HCT116 (cell line): ENCODE results near the gene TIAM1. TPM values are rescaled to one million over a fixed set of nuclear protein-coding genes. Genes with fewer than 3 reads are reported as not detected.

Source experiments
- ATAC-seq: fragments of 200-7000 bp; cut with Tn5 transposase; 2 replicates; pipeline ENCODE4 v1.9.1; 2020; ENCODE audit warnings: mild to moderate bottlenecking, moderate library complexity
- BruUV-seq: library from RNA; stranded (reverse); fragments of 400-500 nt; replicated peaks from 2 replicates; lab custom pipeline; 2021; lab: Mats Ljungman, UMichigan
- CTCF ChIA-PET: fragments of 300-600 bp; sonication (Branson Sonifier 250); formaldehyde crosslinking; loops from one replicate; lab custom pipeline; 2021; ENCODE audit warnings: antibody characterized with exemption; lab: Charles Lee
- POLR2A ChIA-PET: fragments of 300-600, 350-600 bp; sonication (Branson Sonifier 250); formaldehyde crosslinking; loops from one replicate; lab custom pipeline; 2021; ENCODE audit warnings: antibody characterized with exemption; lab: Charles Lee
- RAD21 ChIA-PET, 2 experiments: fragments of 300-600 bp; sonication (Branson Sonifier 250); formaldehyde crosslinking; loops; one replicate each; lab custom pipeline; 2023; ENCODE audit warnings: low total read pairs in 2 of 2; ENCODE audit not compliant: uncharacterized antibody in 2 of 2, unreplicated experiment in 2 of 2, low non-redundant PET in 1 of 2; lab: Charles Lee
- DNase-seq: peaks from one replicate; pipeline ENCODE4 v3.0.0-alpha.2; 2010; ENCODE audit warnings: low read depth, low spot score
- H2AFZ ChIP-seq: fragments of 200-600 bp; shearing (Covaris generic), sonication (generic); 2 replicates; pipeline ENCODE4 v1.6.1; 2017; ENCODE audit warnings: low read depth, mixed run types, mixed read lengths, antibody characterized with exemption, low read length; ENCODE audit not compliant: poor library complexity, severe bottlenecking
- H3K27ac ChIP-seq: 2 replicates; pipeline ENCODE4 v1.5.1; 2012; ENCODE audit warnings: low read depth, low read length
- H3K27me3 ChIP-seq: fragments of 200-600 bp; sonication (generic); 2 replicates; pipeline ENCODE4 v1.6.1; 2016; ENCODE audit warnings: mixed run types, low read length, mixed read lengths; ENCODE audit not compliant: insufficient read depth
- H3K36me3 ChIP-seq, 2 experiments: fragments of 200-500 bp in 1 of 2; fragments of 200-600 bp in 1 of 2; sonication (Bioruptor generic) in 1 of 2; sonication (generic) in 1 of 2; 2 replicates each; pipeline versions ENCODE4 v1.5.1 to v1.6.1; 2014 to 2016; ENCODE audit warnings: low read length in 2 of 2, inconsistent platforms in 1 of 2, mixed read lengths in 1 of 2, mixed run types in 1 of 2; ENCODE audit not compliant: insufficient read depth in 2 of 2, control insufficient read depth in 1 of 2
- H3K4me1 ChIP-seq, 2 experiments: fragments of 200-600 bp in 1 of 2; sonication (generic) in 1 of 2; 2 replicates each; pipeline versions ENCODE4 v1.5.1 to v1.6.1; 2012 to 2017; ENCODE audit warnings: low read length in 2 of 2, inconsistent platforms in 1 of 2, mild to moderate bottlenecking in 1 of 2, mixed read lengths in 1 of 2, mixed run types in 1 of 2, moderate library complexity in 1 of 2; ENCODE audit not compliant: insufficient read depth in 2 of 2, control insufficient read depth in 1 of 2
- H3K4me2 ChIP-seq: fragments of 200-600 bp; sonication (generic); 2 replicates; pipeline ENCODE4 v1.6.1; 2017; ENCODE audit warnings: mixed run types, low read length, mixed read lengths
- H3K4me3 ChIP-seq, 2 experiments: fragments of 200-600 bp in 1 of 2; sonication (generic) in 1 of 2; replicated peaks in 1 of 2; 2 replicates each; pipeline ENCODE4 v1.5.1; 2011 to 2016; ENCODE audit warnings: low read length in 2 of 2, control low read depth in 1 of 2, low read depth in 1 of 2, mild to moderate bottlenecking in 1 of 2, mixed read lengths in 1 of 2, mixed run types in 1 of 2
- H3K79me2 ChIP-seq: fragments of 200-600 bp; sonication (generic); 2 replicates; pipeline ENCODE4 v1.6.1; 2017; ENCODE audit warnings: mild to moderate bottlenecking, mixed run types, low read length, moderate library complexity, mixed read lengths; ENCODE audit not compliant: insufficient read depth
- H3K9ac ChIP-seq: fragments of 200-600 bp; sonication (generic); 2 replicates; pipeline ENCODE4 v1.6.1; 2016; ENCODE audit warnings: low read length, mixed read lengths
- H3K9me2 ChIP-seq: fragments of 200-600 bp; sonication (generic), shearing (Covaris generic); 2 replicates; pipeline ENCODE4 v1.6.1; 2017; ENCODE audit warnings: mixed run types, mild to moderate bottlenecking, moderate library complexity; ENCODE audit not compliant: insufficient read depth
- H3K9me3 ChIP-seq, 2 experiments: fragments of 200-500 bp in 1 of 2; fragments of 200-600 bp in 1 of 2; sonication (Bioruptor generic) in 1 of 2; sonication (generic) in 1 of 2; 2 replicates each; pipeline ENCODE4 v1.6.1; 2014 to 2017; ENCODE audit warnings: low read length in 2 of 2, mixed read lengths in 2 of 2, inconsistent platforms in 1 of 2, low read depth in 1 of 2, mild to moderate bottlenecking in 1 of 2, mixed run types in 1 of 2, moderate library complexity in 1 of 2; ENCODE audit not compliant: control insufficient read depth in 1 of 2, insufficient read depth in 1 of 2
- H4K20me1 ChIP-seq: fragments of 200-600 bp; sonication (generic), shearing (Covaris generic); 2 replicates; pipeline ENCODE4 v1.6.1; 2017; ENCODE audit warnings: mixed run types, mild to moderate bottlenecking, moderate library complexity; ENCODE audit not compliant: insufficient read depth
- EGR1 ChIP-seq: IDR thresholded peaks from 2 replicates; pipeline ENCODE4 v1.6.1; 2012; ENCODE audit warnings: low read depth
- ELF1 ChIP-seq: IDR thresholded peaks from 2 replicates; pipeline ENCODE4 v1.6.1; 2012; ENCODE audit warnings: low read depth, borderline replicate concordance
- JUND ChIP-seq: IDR thresholded peaks from 2 replicates; pipeline ENCODE4 v1.6.1; 2012
- SRF ChIP-seq: IDR thresholded peaks from 2 replicates; pipeline ENCODE4 v1.6.1; 2012; ENCODE audit warnings: low read depth
- TCF7L2 ChIP-seq: IDR thresholded peaks from 2 replicates; pipeline ENCODE4 v1.7.0; 2011; ENCODE audit warnings: borderline replicate concordance, inconsistent platforms; ENCODE audit not compliant: insufficient read depth, insufficient read length; ENCODE audit errors: extremely low read depth
- YY1 ChIP-seq: IDR thresholded peaks from 2 replicates; pipeline ENCODE4 v1.6.1; 2011; ENCODE audit warnings: low read length, low read depth, moderate library complexity, mild to moderate bottlenecking; ENCODE audit not compliant: insufficient replicate concordance; ENCODE audit errors: extremely low read depth
- ZFX ChIP-seq: fragments of 450-650 bp; IDR thresholded peaks from 2 replicates; pipeline ENCODE4 v1.6.1; 2017
- intact Hi-C: fragments of 100-400 bp; cut with micrococcal nuclease; formaldehyde crosslinking; loops from 2 replicates; pipeline ENCODE4 v1.10.0; 2022
- total RNA-seq: library from RNA; stranded (reverse); gene quantifications from one replicate; pipeline ENCODE4 v1.2.1, GENCODE V29; 2021; ENCODE audit not compliant: unreplicated experiment
- TF ChIP-seq, protein P1 (sequence below): IDR thresholded peaks from 2 replicates; pipeline ENCODE4 v1.6.1; 2012; ENCODE audit warnings: low read depth

Gene TIAM1
- total RNA-seq, 1 experiment from 2014 or later, result 47.8 TPM

DNA sequence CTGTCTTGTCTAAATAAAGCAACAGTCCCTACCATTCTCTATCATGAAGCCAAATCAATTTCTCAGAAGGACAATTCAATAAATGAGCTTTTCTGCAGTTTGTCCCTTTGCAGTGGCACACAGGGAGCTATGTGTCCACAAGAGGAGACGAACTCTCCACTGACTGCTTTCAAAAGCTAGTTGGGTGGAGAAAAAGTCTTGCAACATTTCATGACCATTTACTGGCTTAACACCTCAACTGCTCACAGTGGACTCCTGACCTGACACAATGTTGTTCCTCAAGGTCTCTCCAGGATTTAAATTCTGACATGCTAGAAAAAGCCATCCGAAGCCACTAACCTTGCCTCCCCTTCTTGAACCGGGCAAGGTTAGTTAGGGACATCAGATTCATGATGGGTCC lies 111.7 kb downstream of the TIAM1 start:
- intact Hi-C loops, result no loop called here
- RAD21 ChIA-PET, result no interaction called here
- BruUV-seq, result no TSS peak

More for the DNA sequence above, 111.7 kb downstream of the TIAM1 start:
- no peaks in the 10 kb centered on the region for H4K20me1 ChIP-seq
- no peak overlapping the region for H3K27ac ChIP-seq
- no peaks in the 10 kb centered on the region for H3K79me2 ChIP-seq
- H3K27me3 ChIP-seq, result no peaks in the 10 kb centered on the region
- H3K4me3 ChIP-seq, result no peak overlapping the region
- CTCF ChIA-PET, result interaction anchor here (1.4 kb wide), 1 partner anchor 34 kb away, joined by 3 read pairs; no protein-coding TSS in a partner anchor
- H3K9me2 ChIP-seq, result no peaks in the 10 kb centered on the region
- H3K9ac ChIP-seq, result no peak overlapping the region
- ATAC-seq, result no peak
- TF ChIP-seq ZFX, result no peak
- TF ChIP-seq SRF, result no peak
- no peak for TF ChIP-seq ELF1
- TF ChIP-seq YY1, result no peak
- no peak for TF ChIP-seq JUND
- no peak for TF ChIP-seq TCF7L2
- TF ChIP-seq, protein P1, sequence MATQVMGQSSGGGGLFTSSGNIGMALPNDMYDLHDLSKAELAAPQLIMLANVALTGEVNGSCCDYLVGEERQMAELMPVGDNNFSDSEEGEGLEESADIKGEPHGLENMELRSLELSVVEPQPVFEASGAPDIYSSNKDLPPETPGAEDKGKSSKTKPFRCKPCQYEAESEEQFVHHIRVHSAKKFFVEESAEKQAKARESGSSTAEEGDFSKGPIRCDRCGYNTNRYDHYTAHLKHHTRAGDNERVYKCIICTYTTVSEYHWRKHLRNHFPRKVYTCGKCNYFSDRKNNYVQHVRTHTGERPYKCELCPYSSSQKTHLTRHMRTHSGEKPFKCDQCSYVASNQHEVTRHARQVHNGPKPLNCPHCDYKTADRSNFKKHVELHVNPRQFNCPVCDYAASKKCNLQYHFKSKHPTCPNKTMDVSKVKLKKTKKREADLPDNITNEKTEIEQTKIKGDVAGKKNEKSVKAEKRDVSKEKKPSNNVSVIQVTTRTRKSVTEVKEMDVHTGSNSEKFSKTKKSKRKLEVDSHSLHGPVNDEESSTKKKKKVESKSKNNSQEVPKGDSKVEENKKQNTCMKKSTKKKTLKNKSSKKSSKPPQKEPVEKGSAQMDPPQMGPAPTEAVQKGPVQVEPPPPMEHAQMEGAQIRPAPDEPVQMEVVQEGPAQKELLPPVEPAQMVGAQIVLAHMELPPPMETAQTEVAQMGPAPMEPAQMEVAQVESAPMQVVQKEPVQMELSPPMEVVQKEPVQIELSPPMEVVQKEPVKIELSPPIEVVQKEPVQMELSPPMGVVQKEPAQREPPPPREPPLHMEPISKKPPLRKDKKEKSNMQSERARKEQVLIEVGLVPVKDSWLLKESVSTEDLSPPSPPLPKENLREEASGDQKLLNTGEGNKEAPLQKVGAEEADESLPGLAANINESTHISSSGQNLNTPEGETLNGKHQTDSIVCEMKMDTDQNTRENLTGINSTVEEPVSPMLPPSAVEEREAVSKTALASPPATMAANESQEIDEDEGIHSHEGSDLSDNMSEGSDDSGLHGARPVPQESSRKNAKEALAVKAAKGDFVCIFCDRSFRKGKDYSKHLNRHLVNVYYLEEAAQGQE, result no peak
- TF ChIP-seq EGR1, result no peak
- no peak overlapping the region for H3K4me2 ChIP-seq
- DNase-seq, result no peak
- H3K9me3 ChIP-seq, result no peaks in the 10 kb centered on the region
- POLR2A ChIA-PET, result no interaction called here
- H2AFZ ChIP-seq, result no peak overlapping the region
- H3K36me3 ChIP-seq, result no peaks in the 10 kb centered on the region
- H3K4me1 ChIP-seq, result no peaks in the 10 kb centered on the region; a peak in 1 of 4 replicates
